GM21528 (cell line): ENCODE results near the gene SSTR1.

ENCODE experiments used
- ATAC-seq: cut with Tn5 transposase; IDR thresholded peaks from one replicate; pipeline ENCODE4 v1.9.1; 2021; ENCODE audit warnings: mild to moderate bottlenecking, moderate library complexity; ENCODE audit not compliant: unreplicated experiment, low FRiP score

Gene SSTR1

GRCh38 chr14:38225946-38226345 lies 18.2 kb downstream of the SSTR1 start:
- ATAC-seq, result no peak

- no peak for ATAC-seq
These were observed 18.7 kb downstream of the SSTR1 start for GRCh38 chr14:38226366-38226765.

- ATAC-seq, result no peak
These were observed 25.5 kb downstream of the SSTR1 start for GRCh38 chr14:38233218-38233617.

GRCh38 chr14:38238332-38238731 lies 30.6 kb downstream of the SSTR1 start:
- no peak for ATAC-seq

GRCh38 chr14:38238878-38239277 lies 31.2 kb downstream of the SSTR1 start:
- ATAC-seq, result no peak

- ATAC-seq, result no peak
These were observed 36.1 kb downstream of the SSTR1 start for GRCh38 chr14:38243696-38244240.

GRCh38 chr14:38248321-38249028 lies 40.8 kb downstream of the SSTR1 start:
- no peak for ATAC-seq

GRCh38 chr14:38250331-38250730 lies 42.6 kb downstream of the SSTR1 start:
- ATAC-seq, result no peak

- no peak for ATAC-seq
These were observed 44.5 kb downstream of the SSTR1 start for GRCh38 chr14:38252066-38252710.

GRCh38 chr14:38253676-38254075 lies 46.0 kb downstream of the SSTR1 start:
- ATAC-seq, result no peak

GRCh38 chr14:38254571-38255407 lies 47.1 kb downstream of the SSTR1 start:
- no peak for ATAC-seq

- ATAC-seq, result no peak
These were observed 47.6 kb downstream of the SSTR1 start for GRCh38 chr14:38255408-38255672.

- ATAC-seq, result no peak
These were observed 48.2 kb downstream of the SSTR1 start, which contains the start of gene CLEC14A for GRCh38 chr14:38255673-38256532. CLEC14A (minus strand) TSS chr14:38256093; CDS start chr14:38256022, 71 bp downstream.

GRCh38 chr14:38256533-38256840 lies 48.8 kb downstream of the SSTR1 start:
- no peak for ATAC-seq

GRCh38 chr14:38257507-38257906 lies 49.8 kb downstream of the SSTR1 start:
- ATAC-seq, result no peak

- ATAC-seq, result no peak
These were observed 53.9 kb downstream of the SSTR1 start for GRCh38 chr14:38261620-38262019.
